ENCODE results near the gene SLC6A18. TPM values are rescaled to one million over a fixed set of nuclear protein-coding genes. Genes with fewer than 3 reads are reported as not detected.

The SLC6A18 gene
- total RNA-seq, 2 donors from 2014 or later = not detected

DNA sequence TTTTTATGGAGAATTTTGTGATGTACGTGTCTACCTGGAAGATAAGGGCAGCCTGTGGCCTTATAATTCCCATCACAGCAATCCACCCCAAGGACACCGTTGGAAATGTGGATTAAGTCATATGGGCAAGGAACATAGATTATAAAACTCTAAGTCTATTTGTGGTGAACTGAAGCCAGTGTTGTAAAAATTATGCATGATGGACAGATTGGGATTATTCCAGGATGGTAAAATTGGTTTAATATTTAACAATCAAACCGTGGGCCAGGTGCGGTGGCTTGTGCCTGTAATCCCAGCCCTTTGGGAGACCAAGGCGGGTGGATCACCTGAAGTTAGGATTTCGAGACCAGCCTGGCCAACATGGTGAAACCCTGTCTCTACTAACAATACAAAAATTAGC is 36.7 kb upstream of the SLC6A18 start:
- H3K4me3 ChIP-seq = no peak overlapping the region
- no peak for DNase-seq (ENCODE audit: low spot score)
- peaks cover 0 to 18% of the 10 kb centered on the region in 2 donors for H3K4me1 ChIP-seq
- H3K9me3 ChIP-seq = no peaks in the 10 kb centered on the region
- TF ChIP-seq, protein P1, sequence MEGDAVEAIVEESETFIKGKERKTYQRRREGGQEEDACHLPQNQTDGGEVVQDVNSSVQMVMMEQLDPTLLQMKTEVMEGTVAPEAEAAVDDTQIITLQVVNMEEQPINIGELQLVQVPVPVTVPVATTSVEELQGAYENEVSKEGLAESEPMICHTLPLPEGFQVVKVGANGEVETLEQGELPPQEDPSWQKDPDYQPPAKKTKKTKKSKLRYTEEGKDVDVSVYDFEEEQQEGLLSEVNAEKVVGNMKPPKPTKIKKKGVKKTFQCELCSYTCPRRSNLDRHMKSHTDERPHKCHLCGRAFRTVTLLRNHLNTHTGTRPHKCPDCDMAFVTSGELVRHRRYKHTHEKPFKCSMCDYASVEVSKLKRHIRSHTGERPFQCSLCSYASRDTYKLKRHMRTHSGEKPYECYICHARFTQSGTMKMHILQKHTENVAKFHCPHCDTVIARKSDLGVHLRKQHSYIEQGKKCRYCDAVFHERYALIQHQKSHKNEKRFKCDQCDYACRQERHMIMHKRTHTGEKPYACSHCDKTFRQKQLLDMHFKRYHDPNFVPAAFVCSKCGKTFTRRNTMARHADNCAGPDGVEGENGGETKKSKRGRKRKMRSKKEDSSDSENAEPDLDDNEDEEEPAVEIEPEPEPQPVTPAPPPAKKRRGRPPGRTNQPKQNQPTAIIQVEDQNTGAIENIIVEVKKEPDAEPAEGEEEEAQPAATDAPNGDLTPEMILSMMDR (IDR thresholded peaks at IDR 0.05) = no peak
- no peaks in the 10 kb centered on the region for H3K36me3 ChIP-seq
- H3K27ac ChIP-seq = no peak overlapping the region
- H3K27me3 ChIP-seq = no peaks in the 10 kb centered on the region

DNA sequence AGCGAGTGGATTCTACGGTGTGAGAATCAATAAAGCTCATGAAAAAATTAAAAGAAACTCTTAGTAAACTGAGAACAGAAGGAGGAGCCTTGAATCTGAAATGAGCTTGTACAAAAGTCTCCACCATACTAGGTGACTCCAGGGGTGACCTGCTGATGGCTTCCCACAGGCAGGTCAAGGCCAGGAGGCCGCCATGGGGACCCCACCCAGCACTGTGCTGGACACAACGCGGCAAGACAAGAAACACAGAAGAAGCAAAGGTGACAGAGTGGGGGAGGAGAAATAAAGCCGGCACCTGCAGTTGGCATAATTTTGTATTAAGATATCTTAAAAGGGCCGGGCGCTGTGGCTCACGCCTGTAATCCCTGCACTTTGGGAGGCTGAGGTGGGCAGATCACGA is 35.9 kb upstream of the SLC6A18 start:
- DNase-seq (ENCODE audit: low spot score) = no peak

DNA sequence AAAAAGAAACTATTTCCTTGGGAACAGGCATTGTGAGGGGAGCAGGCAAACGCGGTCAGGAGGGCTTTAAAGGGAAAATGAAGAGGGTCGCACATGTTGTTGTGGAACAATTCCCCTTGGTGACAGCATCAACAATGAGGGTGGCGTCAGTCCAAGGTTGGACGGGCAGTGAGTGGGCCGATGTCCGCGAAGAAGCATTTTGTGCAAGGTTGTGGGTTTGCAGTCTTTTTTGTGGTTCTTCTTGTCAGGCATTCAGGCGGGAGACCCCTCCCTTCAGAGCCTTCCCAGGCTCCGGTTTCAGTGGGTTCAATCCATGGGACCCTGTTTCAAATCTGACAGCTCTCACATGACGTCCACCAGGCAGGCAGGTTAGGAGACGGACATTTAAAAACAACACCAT is 34.9 kb upstream of the SLC6A18 start:
- H3K4me1 ChIP-seq = peaks cover 0 to 10% of the 10 kb centered on the region in 2 donors
- no peak overlapping the region for H3K27ac ChIP-seq
- DNase-seq (ENCODE audit: low spot score) = no peak
- no peaks in the 10 kb centered on the region for H3K9me3 ChIP-seq
- H3K36me3 ChIP-seq = no peaks in the 10 kb centered on the region
- no peaks in the 10 kb centered on the region for H3K27me3 ChIP-seq
- no peak overlapping the region for H3K4me3 ChIP-seq
- TF ChIP-seq, protein P1 (IDR thresholded peaks at IDR 0.05) = no peak

More for the DNA sequence above, 35.9 kb upstream of the SLC6A18 start:
- Histone ChIP-seq H3K4me1 (peaks cover 0 to 11% of the 10 kb centered on the region in 2 donors), H3K27ac (no peak overlapping the region), H3K9me3 (no peaks in the 10 kb centered on the region), H3K27me3 (no peaks in the 10 kb centered on the region), H3K36me3 (no peaks in the 10 kb centered on the region), H3K4me3 (no peak overlapping the region)
- TF ChIP-seq, protein P1 (IDR thresholded peaks at IDR 0.05) = no peak

DNA sequence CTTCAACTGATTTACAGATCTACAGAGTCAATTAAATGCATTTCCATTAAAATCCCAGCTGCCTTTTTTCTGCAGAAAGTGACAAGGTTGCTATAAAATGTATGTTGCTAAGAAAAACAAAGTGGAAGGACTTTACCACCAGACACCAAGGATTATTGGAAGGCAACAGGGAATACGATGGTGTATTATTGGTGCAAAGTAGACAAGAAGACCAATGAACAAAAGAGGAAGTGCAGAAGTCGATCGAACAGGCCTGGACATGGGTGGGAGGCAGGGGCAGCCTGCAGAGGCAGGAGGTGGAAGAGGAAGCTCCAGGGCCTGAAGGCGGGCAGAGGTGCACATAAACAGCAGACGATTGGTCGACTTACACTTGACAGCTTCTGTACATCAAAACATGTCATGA is 34.3 kb upstream of the SLC6A18 start:
- Histone ChIP-seq H3K9me3 (no peaks in the 10 kb centered on the region), H3K4me1 (peaks cover 0 to 5% of the 10 kb centered on the region in 2 donors), H3K27ac (no peak overlapping the region), H3K36me3 (no peaks in the 10 kb centered on the region), H3K4me3 (no peak overlapping the region), H3K27me3 (no peaks in the 10 kb centered on the region)
- no peak for DNase-seq (ENCODE audit: low spot score)
- TF ChIP-seq, protein P1 (IDR thresholded peaks at IDR 0.05) = no peak

DNA sequence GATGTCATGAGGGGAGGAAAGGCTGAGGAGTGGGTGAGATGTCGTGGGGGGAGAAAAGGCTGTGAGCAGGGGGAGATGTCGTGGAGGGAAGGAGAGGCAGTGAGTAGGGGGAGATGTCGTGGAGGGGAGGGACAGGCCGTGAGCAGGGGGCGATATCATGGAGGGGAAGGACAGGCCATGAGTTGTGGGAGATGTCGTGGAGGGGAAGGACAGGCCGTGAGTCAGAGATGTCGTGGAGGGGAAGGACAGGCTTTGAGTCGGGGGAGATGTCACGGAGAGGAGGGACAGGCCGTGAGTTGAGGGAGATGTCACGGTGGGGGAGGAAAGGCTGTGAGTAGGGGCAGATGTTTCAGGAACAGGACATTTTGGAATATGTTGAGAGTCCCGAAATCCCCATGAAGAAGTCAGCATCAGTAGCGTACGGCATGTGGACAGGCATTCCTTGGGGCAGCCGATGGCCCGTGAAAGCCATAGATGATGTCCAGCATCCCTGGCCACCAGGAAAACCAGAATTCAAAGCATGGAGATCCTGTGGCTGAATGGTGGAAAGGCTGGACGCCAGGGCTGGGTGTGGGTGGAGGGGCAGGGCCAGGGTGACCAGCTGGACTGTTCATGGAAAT is 32.1 kb upstream of the SLC6A18 start:
- Histone ChIP-seq H3K9me3 (no peaks in the 10 kb centered on the region), H3K36me3 (no peaks in the 10 kb centered on the region), H3K4me3 (no peak overlapping the region), H3K27me3 (no peaks in the 10 kb centered on the region), H3K27ac (no peak overlapping the region), H3K4me1 (no peaks in the 10 kb centered on the region)
- DNase-seq (ENCODE audit: low spot score) = no peak
- TF ChIP-seq, protein P1 (IDR thresholded peaks at IDR 0.05) = no peak

DNA sequence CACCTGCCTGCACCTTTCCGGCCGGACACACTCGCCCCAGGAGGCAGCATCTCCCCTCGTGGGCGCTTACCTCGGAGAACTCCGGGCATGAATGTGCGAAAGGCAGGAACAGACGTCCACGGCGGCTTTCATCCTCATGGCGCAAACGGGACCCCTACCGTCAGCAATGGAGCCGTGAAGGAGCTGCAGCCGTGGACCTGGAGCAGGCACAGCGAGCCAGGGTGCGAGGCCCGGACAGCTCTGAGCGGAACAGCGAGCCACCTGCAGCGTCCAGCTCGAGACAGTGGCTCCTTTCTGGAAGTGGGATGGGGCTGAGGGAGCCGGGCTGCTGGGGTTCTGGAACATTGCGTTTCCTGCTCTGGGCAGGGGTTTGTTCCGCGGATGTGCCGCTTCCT is 31.6 kb upstream of the SLC6A18 start:
- TF ChIP-seq, protein P1 (IDR thresholded peaks at IDR 0.05) = no peak
- H3K4me3 ChIP-seq = no peak overlapping the region
- H3K27ac ChIP-seq = no peak overlapping the region
- H3K4me1 ChIP-seq = no peaks in the 10 kb centered on the region
- no peaks in the 10 kb centered on the region for H3K36me3 ChIP-seq
- no peaks in the 10 kb centered on the region for H3K9me3 ChIP-seq
- no peak for DNase-seq (ENCODE audit: low spot score)
- H3K27me3 ChIP-seq = no peaks in the 10 kb centered on the region
